ENCODE data around the gene CFAP61.
A peak's percentile ranks its signal among the peaks of the same experiment; 100 is the strongest.
"Not testable (repeated sequence)": the region's sequence is repeated elsewhere in the genome, so short reads cannot be mapped to it uniquely, and the experiment has no call there.

The CFAP61 gene

DNA sequence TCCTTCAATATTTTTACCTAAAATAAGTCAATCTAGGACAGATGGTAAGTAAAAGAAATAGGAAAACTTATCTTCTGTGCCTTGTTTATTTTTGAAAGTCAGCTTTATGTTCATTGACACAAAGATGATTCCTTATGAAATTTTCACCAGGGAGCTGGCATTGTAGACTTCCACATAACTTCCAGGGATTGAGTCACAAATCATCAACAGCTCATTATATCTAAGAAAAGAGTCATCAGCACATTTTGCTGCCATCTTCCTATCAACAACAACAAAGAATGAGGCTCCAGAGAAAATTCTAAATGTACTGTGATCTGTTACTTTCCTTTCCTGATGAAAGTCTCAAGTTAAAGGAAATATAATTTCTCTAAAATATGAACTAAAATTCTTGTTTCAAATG lies 48.5 kb downstream of the CFAP61 start:
- TF ChIP-seq, protein P1, sequence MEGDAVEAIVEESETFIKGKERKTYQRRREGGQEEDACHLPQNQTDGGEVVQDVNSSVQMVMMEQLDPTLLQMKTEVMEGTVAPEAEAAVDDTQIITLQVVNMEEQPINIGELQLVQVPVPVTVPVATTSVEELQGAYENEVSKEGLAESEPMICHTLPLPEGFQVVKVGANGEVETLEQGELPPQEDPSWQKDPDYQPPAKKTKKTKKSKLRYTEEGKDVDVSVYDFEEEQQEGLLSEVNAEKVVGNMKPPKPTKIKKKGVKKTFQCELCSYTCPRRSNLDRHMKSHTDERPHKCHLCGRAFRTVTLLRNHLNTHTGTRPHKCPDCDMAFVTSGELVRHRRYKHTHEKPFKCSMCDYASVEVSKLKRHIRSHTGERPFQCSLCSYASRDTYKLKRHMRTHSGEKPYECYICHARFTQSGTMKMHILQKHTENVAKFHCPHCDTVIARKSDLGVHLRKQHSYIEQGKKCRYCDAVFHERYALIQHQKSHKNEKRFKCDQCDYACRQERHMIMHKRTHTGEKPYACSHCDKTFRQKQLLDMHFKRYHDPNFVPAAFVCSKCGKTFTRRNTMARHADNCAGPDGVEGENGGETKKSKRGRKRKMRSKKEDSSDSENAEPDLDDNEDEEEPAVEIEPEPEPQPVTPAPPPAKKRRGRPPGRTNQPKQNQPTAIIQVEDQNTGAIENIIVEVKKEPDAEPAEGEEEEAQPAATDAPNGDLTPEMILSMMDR (IDR thresholded peaks at IDR 0.05; ENCODE audit: low read depth, low read length, missing control alignments), result no peak
- no peak overlapping the region for H3K4me3 ChIP-seq (replicated peaks; ENCODE audit: low read depth, low read length)
- no peak for DNase-seq (ENCODE audit: extremely low read depth, low read depth)

DNA sequence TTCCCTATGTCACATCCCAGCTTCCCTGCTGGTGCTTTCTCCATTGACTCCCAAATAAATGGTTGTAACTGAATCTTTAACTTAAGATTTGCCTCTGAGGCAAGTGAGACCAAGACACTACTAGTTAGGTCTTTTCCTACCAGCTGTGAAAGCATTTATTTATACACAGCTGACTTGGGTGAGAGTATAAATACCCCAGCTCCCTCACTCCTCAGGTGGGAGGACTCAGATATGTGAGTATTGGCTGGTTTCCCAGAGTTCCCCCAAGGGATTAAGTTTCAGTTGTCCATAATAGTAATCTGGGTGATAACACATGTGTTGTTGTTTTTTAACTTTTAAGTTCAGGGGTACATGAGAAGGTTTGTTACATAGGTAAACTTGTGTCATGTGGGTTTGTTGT lies 49.8 kb downstream of the CFAP61 start:
- H3K4me3 ChIP-seq (replicated peaks; ENCODE audit: low read depth, low read length), result no peak overlapping the region
- no peak for DNase-seq (ENCODE audit: extremely low read depth, low read depth)
- TF ChIP-seq, protein P1 (IDR thresholded peaks at IDR 0.05; ENCODE audit: low read depth, low read length, missing control alignments), result no peak

DNA sequence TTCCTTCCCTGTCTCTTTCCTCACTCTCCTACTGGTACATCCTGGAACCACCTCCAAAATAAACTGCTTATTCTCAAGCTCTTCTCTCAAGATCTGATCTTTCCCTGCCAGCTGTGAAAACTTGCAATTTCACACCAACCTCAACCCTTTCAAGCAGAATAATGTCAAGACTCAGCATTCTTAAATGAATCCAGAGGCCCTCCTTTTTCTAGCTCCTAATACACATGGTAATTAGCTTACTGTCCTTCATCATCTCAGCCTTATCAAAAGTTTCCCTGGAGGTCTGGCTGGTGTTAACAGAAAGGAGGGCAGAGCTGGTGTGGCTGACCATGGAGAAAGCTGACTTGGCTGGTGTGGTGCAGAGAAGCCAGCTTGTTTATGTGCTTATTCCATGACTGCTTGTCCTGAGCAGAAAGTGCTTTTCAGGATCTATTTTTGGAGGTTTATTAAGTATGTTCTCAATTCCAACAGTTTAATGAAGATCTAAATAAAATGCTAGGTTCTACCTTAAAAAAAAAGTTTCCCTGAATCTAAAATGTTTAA lies 50.5 kb downstream of the CFAP61 start:
- TF ChIP-seq, protein P1 (IDR thresholded peaks at IDR 0.05; ENCODE audit: low read depth, low read length, missing control alignments), result no peak
- no peak overlapping the region for H3K4me3 ChIP-seq (replicated peaks; ENCODE audit: low read depth, low read length)
- no peak for DNase-seq (ENCODE audit: extremely low read depth, low read depth)

DNA sequence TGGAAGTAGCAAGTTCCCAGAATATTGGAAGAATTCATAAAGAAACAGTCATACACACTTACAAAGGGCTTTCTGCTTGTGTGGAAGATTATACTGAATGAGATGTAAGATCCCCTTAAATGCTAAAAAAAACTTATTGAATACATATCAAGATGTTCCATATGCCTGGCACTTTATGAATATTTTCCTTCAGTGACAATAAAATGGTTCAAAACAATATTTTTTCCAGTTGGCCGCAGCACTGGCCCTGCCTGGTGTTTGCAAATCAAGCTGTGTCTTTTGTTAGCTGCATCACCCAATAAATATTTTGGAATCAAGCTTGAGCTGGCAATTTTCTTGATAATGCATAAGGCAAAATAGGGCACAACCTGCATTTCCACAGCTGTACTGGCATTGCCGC lies 51.2 kb downstream of the CFAP61 start:
- TF ChIP-seq, protein P1 (IDR thresholded peaks at IDR 0.05; ENCODE audit: low read depth, low read length, missing control alignments), result no peak
- DNase-seq (ENCODE audit: extremely low read depth, low read depth), result no peak
- no peak overlapping the region for H3K4me3 ChIP-seq (replicated peaks; ENCODE audit: low read depth, low read length)

DNA sequence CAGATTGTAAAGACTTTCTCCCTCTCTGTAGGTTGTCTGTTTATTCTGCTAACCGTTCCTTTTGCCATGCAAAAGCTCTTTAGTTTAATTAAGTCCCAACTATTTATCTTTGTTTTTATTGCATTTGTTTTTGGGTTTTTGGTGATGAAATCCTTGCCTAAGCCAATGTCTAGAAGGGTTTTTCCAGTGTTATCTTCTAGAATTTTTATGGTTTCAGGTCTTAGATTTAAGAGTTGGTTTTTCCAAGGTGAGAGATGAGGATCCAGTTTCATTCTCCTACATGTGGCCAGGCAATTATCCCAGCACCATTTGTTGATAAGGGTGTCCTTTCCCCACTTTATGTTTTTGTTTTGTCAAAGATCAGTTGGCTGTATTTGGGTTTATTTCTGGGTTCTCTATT lies 70.9 kb downstream of the CFAP61 start:
- H3K4me3 ChIP-seq (replicated peaks; ENCODE audit: low read depth, low read length), result not testable (repeated sequence)

DNA sequence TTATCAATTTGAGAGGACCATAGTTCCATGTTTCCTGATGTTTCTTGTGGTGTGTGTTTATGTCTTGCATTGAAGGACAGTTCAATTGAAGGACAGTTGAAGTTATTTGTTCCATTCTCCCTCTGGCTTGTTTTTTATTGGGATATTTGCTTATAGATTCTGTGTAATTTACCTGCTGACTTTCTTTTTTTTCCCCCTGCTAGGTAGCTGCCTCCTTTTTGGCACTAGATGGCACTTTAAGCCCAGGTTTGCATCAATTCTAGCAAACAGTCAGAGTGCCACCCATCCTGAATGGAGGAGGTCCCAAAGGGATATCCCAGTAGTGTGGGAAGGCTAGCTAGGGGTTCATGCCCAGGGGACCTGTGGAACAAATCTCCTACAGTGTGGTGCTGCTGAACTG lies 78.1 kb downstream of the CFAP61 start:
- no peak overlapping the region for H3K4me3 ChIP-seq (replicated peaks; ENCODE audit: low read depth, low read length)
- no peak for DNase-seq (ENCODE audit: extremely low read depth, low read depth)
- TF ChIP-seq, protein P1 (IDR thresholded peaks at IDR 0.05; ENCODE audit: low read depth, low read length, missing control alignments), result peak; percentile 29

More for the DNA sequence above, 70.9 kb downstream of the CFAP61 start:
- DNase-seq (ENCODE audit: extremely low read depth, low read depth), result not testable (repeated sequence)

DNA sequence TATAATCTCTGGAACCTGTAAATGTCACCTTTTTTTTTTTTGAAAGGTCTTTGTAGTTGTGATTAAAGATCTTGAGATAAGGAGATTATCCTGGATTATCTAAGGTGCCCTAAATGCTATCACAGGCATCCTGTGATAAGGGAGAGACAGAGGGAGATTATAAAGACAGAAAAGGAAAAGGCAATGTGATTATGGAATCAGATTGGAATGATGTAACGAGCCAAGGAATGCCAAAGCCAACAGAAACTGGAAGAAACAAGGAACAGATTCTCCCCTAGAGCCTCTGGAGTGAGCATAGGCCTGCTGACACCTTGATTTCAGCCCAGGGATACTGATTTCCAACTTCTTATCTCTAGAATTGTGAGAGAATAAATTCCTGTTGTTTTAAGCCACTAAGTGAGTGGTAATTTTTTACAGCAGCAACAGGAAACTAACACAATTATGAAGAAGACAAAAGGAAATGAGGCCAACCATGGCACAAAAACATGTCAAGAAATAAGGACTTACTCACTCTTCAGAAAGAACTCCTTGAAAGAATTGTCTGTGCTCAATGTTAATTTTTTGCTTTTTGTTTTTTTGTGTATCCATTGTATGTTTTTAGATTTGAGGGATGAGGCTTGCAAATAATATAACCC lies 82.7 kb downstream of the CFAP61 start:
- TF ChIP-seq, protein P1 (IDR thresholded peaks at IDR 0.05; ENCODE audit: low read depth, low read length, missing control alignments), result no peak
- no peak for DNase-seq (ENCODE audit: extremely low read depth, low read depth)
- H3K4me3 ChIP-seq (replicated peaks; ENCODE audit: low read depth, low read length), result no peak overlapping the region
